GM12878 (cell line): ENCODE measurements around the gene ADARB1. TPM values are rescaled to one million over a fixed set of nuclear protein-coding genes. Genes with fewer than 3 reads are reported as not detected.

Experiments
- ATAC-seq: fragments of 200-7000 bp; cut with Tn5 transposase; 3 replicates; pipeline ENCODE4 v1.9.1; 2020; ENCODE audit warnings: mild to moderate bottlenecking, moderate library complexity
- BruUV-seq: library from RNA; stranded (reverse); fragments of 400-500 nt; replicated peaks from 2 replicates; lab custom pipeline; 2021; lab: Mats Ljungman, UMichigan
- CTCF ChIA-PET: fragments of 300-600 bp; sonication (Branson Sonifier 250); formaldehyde crosslinking; extraction: SDS; loops from one replicate; lab custom pipeline; 2021; ENCODE audit warnings: inconsistent platforms; lab: Yijun Ruan, JAX
- POLR2A ChIA-PET: fragments of 350-600 bp; formaldehyde crosslinking; extraction: SDS; loops from one replicate; lab custom pipeline; 2021; ENCODE audit warnings: inconsistent platforms; lab: Charles Lee
- RAD21 ChIA-PET: fragments of 300-600 bp; sonication (Branson Sonifier 250); formaldehyde crosslinking; loops from one replicate; lab custom pipeline; 2023; ENCODE audit warnings: antibody characterized with exemption; ENCODE audit not compliant: unreplicated experiment; lab: Charles Lee
- SMC1A ChIA-PET: fragments of 300-600 bp; sonication (Branson Sonifier 250); formaldehyde crosslinking; loops from one replicate; lab custom pipeline; 2023; ENCODE audit not compliant: unreplicated experiment, uncharacterized antibody; lab: Charles Lee
- DNase-seq: peaks from one replicate; pipeline ENCODE4 v3.0.0-alpha.2; 2011; ENCODE audit warnings: low read depth, low spot score
- FAIRE-seq: peaks from 3 replicates; lab custom pipeline; 2011; peaks lifted over from hg19 to GRCh38; lab: Jason Lieb, UNC
- H2AFZ ChIP-seq: 2 replicates; pipeline ENCODE4 v1.6.0; 2011; ENCODE audit warnings: low read depth, low read length, control low read depth; ENCODE audit not compliant: control insufficient read depth
- H3K27ac ChIP-seq: 2 replicates; pipeline ENCODE4 v1.5.1; 2011; ENCODE audit warnings: control low read depth; ENCODE audit not compliant: control insufficient read depth, insufficient read depth
- H3K27me3 ChIP-seq, 2 experiments: replicated peaks in 1 of 2; 2 replicates each; pipeline versions ENCODE4 v1.6.0 to v1.6.1; 2011; ENCODE audit warnings: low read length in 1 of 2; ENCODE audit not compliant: control insufficient read depth in 2 of 2, insufficient read depth in 2 of 2
- H3K36me3 ChIP-seq, 2 experiments: 2 replicates each; pipeline ENCODE4 v1.5.1; 2011; ENCODE audit warnings: low read length in 1 of 2; ENCODE audit not compliant: control insufficient read depth in 2 of 2, insufficient read depth in 2 of 2
- H3K4me1 ChIP-seq: 2 replicates; pipeline ENCODE4 v1.6.1; 2011; ENCODE audit warnings: mild to moderate bottlenecking, low read length, moderate library complexity, mixed read lengths; ENCODE audit not compliant: control insufficient read depth, insufficient read depth
- H3K4me2 ChIP-seq: 2 replicates; pipeline ENCODE4 v1.6.0; 2011; ENCODE audit warnings: control low read depth; ENCODE audit not compliant: control insufficient read depth, insufficient read depth
- H3K4me3 ChIP-seq: fragments of 200-600 bp; sonication (generic); 2 replicates; pipeline ENCODE4 v1.5.1; 2016
- H3K79me2 ChIP-seq: 2 replicates; pipeline ENCODE4 v1.6.0; 2011; ENCODE audit warnings: low read length; ENCODE audit not compliant: control insufficient read depth, insufficient read depth
- H3K9ac ChIP-seq: 2 replicates; pipeline ENCODE4 v1.8.0; 2011; ENCODE audit warnings: low read length, control low read depth, mixed read lengths; ENCODE audit not compliant: control insufficient read depth, insufficient read depth
- H3K9me3 ChIP-seq: replicated peaks from 3 replicates; pipeline ENCODE4 v1.5.1; 2011; ENCODE audit warnings: mild to moderate bottlenecking, low read length; ENCODE audit not compliant: control insufficient read depth, insufficient read depth
- H4K20me1 ChIP-seq: 2 replicates; pipeline ENCODE4 v1.6.0; 2011; ENCODE audit not compliant: control insufficient read depth, insufficient read depth
- BHLHE40 ChIP-seq, 2 experiments: fragments of 450-650 bp in 1 of 2; IDR thresholded peaks; 2 replicates each; pipeline ENCODE4 v1.6.1; 2011 to 2017; ENCODE audit warnings: low read depth in 2 of 2, borderline replicate concordance in 1 of 2, improper control_type of control experiment in 1 of 2, low read length in 1 of 2, mild to moderate bottlenecking in 1 of 2
- HDGF ChIP-seq: fragments of 450-650 bp; IDR thresholded peaks from 2 replicates; pipeline ENCODE4 v1.6.1; 2016; ENCODE audit warnings: antibody characterized with exemption
- RUNX3 ChIP-seq: IDR thresholded peaks from 2 replicates; pipeline ENCODE4 v1.6.1; 2012; ENCODE audit warnings: low read length, inconsistent platforms
- WGBS: methylation state at CpG from one replicate; pipeline ENCODE4 v1.1.6; 2016; ENCODE audit warnings: low lambda C conversion rate; ENCODE audit not compliant: insufficient replicate concordance, insufficient coverage; ENCODE audit errors: missing lambda C conversion rate; 5-methylcytosine and 5-hydroxymethylcytosine counted together
- in situ Hi-C: fragments of 300-500 bp; cut with MboI; formaldehyde crosslinking; loops from 9 replicates; pipeline ENCODE4 v1.14.3; 2018; ENCODE audit warnings: mixed read lengths
- intact Hi-C: fragments of 100-400 bp; cut with micrococcal nuclease; formaldehyde crosslinking; loops from one replicate; pipeline ENCODE4 v1.14.2; 2022; ENCODE audit not compliant: unreplicated experiment
- polyA plus RNA-seq, 11 experiments: library from polyadenylated mRNA; depleted of rRNA in 4 of 11; unstranded in 6 of 11; stranded (reverse) in 5 of 11; fragments of >200 nt; fragmentation: Nextera tagmentation in 4 of 11; fragmentation: Illumina TruSeq in 1 of 11; extraction: Ambion mirVana in 4 of 11; extraction: Trizol in 1 of 11; gene quantifications; 1 replicate in 1 of 11; 2 replicates in 10 of 11; pipeline versions ENCODE4 v1.2.1 to v1.2.3, GENCODE V29; 2011 to 2016; ENCODE audit warnings: inconsistent platforms in 2 of 11, missing spikeins in 2 of 11, low read depth in 1 of 11
- total RNA-seq, 4 experiments: library from RNA; depleted of rRNA in 3 of 4; stranded (reverse); fragments of >200 nt in 3 of 4; fragmentation: Illumina TruSeq in 1 of 4; extraction: Trizol in 1 of 4; gene quantifications; 2 replicates each; pipeline versions ENCODE4 v1.2.1 to v1.2.3, GENCODE V29; 2013 to 2021
- TF ChIP-seq, protein P1 (sequence below): fragments of 450-650 bp; formaldehyde crosslinking; IDR thresholded peaks from 2 replicates; pipeline ENCODE4 v1.5.0; 2022; ENCODE audit warnings: mild to moderate bottlenecking, missing genetic modification characterization
- TF ChIP-seq, protein P2 (sequence below): IDR thresholded peaks from 2 replicates; pipeline ENCODE4 v1.6.1; 2011; ENCODE audit warnings: borderline replicate concordance, low read depth, mild to moderate bottlenecking, moderate library complexity, low read length; ENCODE audit not compliant: insufficient read depth, poor library complexity, severe bottlenecking

Gene ADARB1
- total and polyA plus RNA-seq, 10 of the 15 experiments (the other 5 are each of a cell fraction or from before 2014, with no cell fraction given): 5.7 to 61.7 (median 25.3) TPM

DNA sequence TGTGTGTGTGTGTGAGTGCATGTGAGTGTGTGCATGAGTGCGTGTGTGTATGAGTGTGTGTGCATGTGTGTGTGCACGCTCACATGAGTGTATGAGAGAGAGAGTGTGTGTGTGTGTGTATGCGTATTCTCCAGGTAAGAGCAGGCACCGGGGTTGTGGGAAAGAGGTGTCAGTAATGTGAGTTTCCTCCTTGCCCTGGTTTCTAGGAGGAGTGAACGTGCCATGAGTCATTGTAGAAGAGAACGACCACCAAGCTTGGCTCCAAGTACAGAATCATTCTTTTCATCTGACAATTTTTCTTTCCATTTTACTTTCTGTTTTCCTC lies 134.2 kb downstream of the ADARB1 start:
- no peak for FAIRE-seq
- CTCF ChIA-PET: interaction anchor here (0.6 to 2.9 kb wide), 5 partner anchors 37 to 72 kb away, joined by 3 to 15 read pairs (median 6); no protein-coding TSS in a partner anchor
- Histone ChIP-seq H3K4me2 (0 out of 2 replicates have a peak overlapping the region, but pooled peaks have one; percentile 1), H3K79me2 (no peaks in the 10 kb centered on the region), H2AFZ (no peak overlapping the region), H3K4me3 (no peak overlapping the region), H3K9me3 (no peaks in the 10 kb centered on the region), H3K9ac (no peak overlapping the region), H3K36me3 (peaks cover 0 to 2% of the 10 kb centered on the region in 2 experiments; a peak in 2 of 4 replicates), H3K27me3 (no peaks in the 10 kb centered on the region), H3K4me1 (peaks cover 34% of the 10 kb centered on the region), H3K27ac (no peak overlapping the region), H4K20me1 (no peaks in the 10 kb centered on the region)
- POLR2A ChIA-PET: no interaction called here
- intact Hi-C loops: no loop called here
- RAD21 ChIA-PET: no interaction called here
- 36% methylated on average over 5 of the region's 6 CpGs for WGBS
- DNase-seq: no peak
- in situ Hi-C loops: no loop called here
- ATAC-seq: peak; percentile 11
- no TSS peak for BruUV-seq
- 0 out of 2 replicates have a peak, but pooled peaks have one; percentile 13 for TF ChIP-seq RUNX3
- TF ChIP-seq, protein P1, sequence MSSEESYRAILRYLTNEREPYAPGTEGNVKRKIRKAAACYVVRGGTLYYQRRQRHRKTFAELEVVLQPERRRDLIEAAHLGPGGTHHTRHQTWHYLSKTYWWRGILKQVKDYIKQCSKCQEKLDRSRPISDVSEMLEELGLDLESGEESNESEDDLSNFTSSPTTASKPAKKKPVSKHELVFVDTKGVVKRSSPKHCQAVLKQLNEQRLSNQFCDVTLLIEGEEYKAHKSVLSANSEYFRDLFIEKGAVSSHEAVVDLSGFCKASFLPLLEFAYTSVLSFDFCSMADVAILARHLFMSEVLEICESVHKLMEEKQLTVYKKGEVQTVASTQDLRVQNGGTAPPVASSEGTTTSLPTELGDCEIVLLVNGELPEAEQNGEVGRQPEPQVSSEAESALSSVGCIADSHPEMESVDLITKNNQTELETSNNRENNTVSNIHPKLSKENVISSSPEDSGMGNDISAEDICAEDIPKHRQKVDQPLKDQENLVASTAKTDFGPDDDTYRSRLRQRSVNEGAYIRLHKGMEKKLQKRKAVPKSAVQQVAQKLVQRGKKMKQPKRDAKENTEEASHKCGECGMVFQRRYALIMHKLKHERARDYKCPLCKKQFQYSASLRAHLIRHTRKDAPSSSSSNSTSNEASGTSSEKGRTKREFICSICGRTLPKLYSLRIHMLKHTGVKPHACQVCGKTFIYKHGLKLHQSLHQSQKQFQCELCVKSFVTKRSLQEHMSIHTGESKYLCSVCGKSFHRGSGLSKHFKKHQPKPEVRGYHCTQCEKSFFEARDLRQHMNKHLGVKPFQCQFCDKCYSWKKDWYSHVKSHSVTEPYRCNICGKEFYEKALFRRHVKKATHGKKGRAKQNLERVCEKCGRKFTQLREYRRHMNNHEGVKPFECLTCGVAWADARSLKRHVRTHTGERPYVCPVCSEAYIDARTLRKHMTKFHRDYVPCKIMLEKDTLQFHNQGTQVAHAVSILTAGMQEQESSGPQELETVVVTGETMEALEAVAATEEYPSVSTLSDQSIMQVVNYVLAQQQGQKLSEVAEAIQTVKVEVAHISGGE (CRISPR knock-in tag): no peak
- peak in 1 of 2 experiments; percentile 31; a peak in 2 of 4 replicates for TF ChIP-seq BHLHE40 (IDR thresholded peaks at IDR 0.05; ENCODE audit: borderline replicate concordance in 1 of 2, low read depth in 2 of 2, low read length in 1 of 2)
- TF ChIP-seq HDGF: peak; percentile 83
- TF ChIP-seq, protein P2, sequence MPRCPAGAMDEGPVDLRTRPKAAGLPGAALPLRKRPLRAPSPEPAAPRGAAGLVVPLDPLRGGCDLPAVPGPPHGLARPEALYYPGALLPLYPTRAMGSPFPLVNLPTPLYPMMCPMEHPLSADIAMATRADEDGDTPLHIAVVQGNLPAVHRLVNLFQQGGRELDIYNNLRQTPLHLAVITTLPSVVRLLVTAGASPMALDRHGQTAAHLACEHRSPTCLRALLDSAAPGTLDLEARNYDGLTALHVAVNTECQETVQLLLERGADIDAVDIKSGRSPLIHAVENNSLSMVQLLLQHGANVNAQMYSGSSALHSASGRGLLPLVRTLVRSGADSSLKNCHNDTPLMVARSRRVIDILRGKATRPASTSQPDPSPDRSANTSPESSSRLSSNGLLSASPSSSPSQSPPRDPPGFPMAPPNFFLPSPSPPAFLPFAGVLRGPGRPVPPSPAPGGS: peak; percentile 81
- SMC1A ChIA-PET: interaction anchor here (0.7 to 1.3 kb wide), 3 partner anchors 31 to 72 kb away, joined by 3 read pairs; no protein-coding TSS in a partner anchor
